HG03280 (cell line): Measurements from ENCODE around the gene WWOX.

Experiments used
- ATAC-seq: cut with Tn5 transposase; IDR thresholded peaks from one replicate; pipeline ENCODE4 v1.9.1; 2021; ENCODE audit warnings: mild to moderate bottlenecking, moderate library complexity; ENCODE audit not compliant: unreplicated experiment

WWOX gene

DNA sequence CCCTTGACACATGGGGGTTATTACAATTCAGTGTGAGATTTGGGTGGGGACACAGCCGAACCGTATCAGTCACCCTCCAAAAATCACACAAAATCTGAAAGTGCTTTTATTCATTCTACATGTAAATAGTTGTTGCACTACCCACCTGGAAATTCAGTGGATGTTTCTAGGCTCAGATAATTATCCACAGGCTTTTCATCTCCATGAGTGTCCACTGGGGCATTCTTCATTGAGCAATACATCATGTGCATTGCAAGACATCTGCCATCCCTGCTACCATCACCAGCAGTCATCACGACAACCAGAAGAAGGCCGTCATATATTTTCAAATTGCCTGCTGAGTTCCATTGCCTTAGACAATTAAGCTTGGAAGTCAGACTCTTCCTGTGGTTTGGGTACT is 330.8 kb downstream of the WWOX start:
- no peak for ATAC-seq

DNA sequence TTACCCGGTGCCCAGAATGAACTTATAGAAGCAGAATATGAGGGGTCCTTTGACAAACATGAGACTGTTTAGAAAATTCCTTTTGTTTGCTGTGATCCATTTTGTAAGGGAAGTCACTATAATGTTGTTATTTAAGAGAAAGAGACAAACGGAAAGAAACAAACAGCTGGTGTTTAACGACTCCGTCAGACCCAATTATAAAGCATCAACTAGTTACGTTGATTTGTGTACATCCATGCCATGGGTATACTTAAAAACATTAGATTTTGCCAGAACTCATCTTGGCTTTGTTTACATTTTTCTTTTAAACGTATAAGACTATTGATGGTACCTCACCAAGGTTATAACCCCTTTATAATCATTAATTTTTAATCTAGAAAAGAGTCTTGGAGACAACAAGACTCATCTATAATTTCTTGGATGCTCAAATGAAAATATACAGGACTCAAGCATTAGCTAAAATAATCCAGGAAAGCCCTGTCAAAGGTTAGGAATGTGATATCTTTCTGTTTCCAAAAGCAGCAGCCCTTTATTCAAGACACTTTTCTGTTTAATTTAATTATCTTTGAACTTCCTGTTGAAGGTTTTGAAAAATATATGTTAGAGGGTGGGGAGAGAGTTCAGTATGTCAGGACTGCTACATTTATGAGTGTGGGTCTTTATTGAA is 331.7 kb downstream of the WWOX start:
- no peak for ATAC-seq

DNA sequence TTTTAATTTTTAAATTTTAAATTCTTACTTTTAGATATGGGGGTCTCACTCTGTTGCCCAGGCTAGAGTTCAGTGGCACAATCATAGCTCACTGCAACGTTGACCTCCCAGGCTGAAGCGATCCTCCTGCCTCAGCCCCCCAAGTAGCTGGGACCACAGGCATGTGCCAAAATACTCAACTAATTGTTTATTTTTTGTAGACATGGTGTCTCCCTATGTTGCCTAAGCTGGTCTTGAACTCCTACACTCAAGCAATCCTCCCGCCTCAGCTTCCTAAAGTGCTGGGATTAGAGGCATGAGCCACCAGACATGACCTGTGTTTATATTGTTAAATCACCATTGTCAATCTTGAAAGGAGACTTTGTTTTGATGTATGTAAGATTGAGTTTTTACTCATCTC is 332.2 kb downstream of the WWOX start:
- ATAC-seq = no peak

DNA sequence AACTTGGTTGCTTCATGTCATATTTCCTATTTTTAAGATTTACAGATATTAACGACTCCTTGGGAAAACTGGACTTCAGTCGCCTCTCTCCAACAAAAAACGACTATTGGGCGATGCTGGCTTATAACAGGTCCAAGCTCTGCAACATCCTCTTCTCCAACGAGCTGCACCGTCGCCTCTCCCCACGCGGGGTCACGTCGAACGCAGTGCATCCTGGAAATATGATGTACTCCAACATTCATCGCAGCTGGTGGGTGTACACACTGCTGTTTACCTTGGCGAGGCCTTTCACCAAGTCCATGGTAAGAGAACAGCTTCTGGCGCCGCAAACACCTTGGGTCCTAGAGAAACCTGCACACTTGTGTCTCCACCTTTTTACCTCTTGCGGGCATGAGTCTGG is 333.0 kb downstream of the WWOX start:
- no peak for ATAC-seq

DNA sequence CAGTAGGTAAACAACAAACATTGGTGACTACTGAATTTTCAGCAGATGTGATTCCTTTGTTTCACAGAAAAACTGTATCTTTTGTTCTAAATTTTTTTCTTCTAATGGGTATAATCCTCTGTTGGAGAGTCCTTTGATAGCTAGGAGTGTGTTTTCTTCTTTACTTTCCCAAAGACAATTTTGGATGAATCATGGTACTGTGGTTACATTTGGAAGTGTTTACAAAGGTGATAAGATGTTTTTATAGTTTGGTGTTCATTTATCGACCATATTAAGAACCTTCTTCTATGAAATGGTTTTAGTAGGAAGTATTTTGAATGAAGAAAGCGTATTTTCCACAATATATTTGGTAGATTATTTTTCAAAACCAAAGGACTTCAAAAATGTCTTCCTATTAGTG is 333.7 kb downstream of the WWOX start:
- ATAC-seq = no peak

DNA sequence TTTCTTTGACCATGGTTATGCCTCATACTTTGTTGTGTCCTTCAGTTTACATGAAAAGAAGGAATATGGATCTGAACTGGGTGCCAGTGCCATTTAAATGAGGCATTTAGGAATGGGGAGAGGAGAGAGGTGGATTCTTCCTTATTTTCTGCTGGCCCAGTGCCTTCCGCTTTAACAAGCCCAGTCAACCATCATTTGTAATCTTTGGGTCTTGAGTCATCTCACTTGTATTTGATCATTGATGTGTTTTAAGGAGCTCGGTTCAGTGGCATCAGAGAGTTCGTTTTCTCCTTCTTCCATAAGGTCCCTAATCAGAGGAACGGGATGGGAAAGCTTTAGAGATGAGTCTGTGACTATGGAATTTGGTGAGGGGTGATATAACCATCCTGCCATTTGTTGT is 334.9 kb downstream of the WWOX start:
- no peak for ATAC-seq

DNA sequence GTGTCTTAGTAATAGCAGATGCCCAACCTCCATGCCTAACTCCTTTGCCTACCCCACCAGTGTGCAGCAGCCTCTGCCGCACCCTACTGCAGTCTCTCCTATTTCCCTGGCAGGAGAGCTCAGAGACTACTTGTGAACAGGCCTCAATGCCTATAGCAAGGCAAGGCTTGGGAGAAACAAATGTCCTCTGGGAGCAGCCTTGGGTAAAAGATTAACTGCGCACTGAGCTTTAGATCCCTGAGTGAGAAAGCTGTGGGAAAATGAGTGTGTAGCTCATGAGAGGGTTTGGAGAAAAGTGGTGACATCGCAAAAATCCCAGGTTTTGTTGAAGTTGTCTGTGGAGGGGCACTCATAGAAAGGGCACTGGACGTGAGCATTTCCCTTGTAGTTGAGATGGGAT is 335.8 kb downstream of the WWOX start:
- ATAC-seq = no peak

DNA sequence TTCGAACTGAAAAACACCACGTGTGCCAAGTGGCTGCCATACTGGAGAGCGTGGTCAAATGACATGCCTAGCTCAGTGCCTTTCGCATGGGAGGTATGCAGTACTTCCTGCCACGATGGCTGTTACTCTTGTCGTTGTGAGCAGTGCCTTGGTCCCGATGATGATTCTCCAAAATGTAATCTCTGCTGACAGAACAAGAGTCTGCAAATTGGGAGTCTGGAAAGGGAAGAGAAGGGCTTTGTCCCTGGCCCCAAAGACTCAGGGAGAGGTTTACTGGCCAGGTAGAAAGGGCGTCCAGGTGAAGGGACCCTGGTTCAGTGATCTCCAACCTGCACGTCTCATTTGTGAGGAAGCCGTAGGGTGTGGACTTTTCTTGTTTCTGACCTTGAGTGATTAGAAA is 336.6 kb downstream of the WWOX start:
- no peak for ATAC-seq

DNA sequence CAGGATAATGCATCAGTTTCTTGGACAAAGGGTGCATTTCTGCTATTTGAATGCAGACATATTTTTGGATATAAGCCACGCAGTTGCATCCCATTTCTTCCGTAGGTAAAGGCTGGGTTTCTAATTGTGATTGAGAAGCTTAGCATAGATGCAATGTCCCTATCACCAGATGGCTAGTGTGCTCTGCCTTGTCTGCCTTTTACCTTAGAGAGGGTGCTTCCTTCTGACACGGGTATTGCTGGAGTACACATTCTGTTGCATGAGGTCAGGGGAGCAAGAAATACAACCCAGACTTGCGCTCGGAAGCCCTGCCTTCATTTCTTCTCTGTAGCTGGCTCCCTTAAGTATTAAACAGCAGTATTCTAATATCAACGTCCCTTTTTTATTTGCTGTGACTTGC is 337.4 kb downstream of the WWOX start:
- ATAC-seq = no peak

DNA sequence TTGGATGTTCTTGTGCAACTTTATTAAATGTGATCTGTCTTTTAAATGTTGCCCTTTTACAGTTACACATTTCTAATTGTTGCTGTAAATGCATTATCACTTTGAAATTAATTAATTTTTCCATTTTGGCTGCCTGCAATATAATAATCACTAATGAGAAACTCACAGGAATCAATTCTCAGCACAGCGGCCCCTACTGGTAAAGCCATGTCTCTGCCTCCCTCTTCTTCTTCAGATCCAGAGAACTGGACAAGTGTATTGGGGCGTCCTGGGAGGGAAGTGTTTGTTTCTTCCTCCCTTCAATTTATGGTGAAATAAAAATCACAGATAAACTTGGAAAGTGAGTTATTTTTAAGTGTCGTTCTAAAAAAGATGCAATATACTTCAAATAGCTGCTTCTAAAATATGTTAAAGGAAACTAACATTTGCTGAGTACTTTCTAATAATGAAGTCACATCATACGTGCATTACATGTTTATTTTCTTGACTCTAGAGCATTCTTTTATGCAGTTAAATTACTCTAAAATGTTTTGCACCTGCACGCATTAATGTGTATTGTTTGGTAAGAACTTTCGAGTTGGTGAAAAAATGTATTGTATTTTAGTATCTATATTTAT is 338.0 kb downstream of the WWOX start:
- ATAC-seq = no peak

DNA sequence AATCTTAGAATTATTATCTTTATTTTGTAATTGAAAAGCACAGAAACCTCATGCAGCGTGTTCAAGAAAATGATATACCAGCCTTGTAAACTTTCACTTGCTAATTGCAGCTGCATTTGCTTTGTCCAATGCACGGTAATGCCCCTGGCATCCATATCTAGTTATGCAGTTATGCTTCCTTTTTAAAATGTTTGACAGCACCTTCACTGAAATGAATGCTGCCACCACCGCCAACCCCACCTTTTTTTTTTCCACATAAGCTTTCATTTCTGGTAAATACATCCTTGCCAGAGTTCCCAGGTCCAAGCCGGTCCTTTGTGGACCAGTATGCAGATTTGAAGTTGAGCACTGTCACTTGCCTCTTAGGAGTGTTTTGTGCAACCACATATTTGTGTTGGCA is 338.8 kb downstream of the WWOX start:
- no peak for ATAC-seq

DNA sequence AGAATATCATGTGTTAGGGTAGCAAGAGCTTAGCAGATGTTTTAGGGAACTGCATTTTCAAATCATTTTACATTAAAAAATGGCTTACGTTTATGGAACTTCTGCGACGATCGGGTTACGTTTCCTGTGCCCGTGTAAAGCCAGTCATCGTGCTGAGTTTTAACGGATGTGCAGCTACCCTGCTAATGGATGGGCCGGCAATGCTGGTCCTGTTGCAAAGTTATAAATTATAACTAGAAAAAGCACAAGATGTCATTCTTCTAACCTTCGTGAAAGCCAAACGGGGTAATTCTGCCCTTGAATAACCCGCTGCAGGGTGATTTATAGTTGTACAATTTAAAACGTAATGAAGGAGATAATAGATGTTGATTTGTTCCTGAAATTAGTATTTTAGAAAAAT is 339.2 kb downstream of the WWOX start:
- no peak for ATAC-seq

DNA sequence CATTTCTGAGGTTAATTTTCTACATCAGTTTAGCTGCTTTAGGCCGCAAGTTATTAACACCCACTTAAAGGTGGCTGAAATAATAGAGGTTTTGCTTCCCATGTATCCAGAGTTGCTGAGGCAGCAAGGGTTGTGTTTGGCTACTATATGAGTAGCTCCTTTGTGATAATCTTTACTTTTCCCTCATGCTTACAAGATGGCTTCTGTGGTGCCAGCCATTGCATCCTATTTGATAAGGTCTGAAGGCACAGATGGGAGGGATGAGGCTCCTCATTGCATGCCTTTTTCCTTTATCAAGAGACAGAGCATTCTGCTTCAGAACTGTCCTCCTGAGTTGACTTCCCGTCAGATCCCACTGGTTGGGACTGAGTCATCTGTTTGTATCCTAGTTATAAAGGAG is 340.2 kb downstream of the WWOX start:
- no peak for ATAC-seq

DNA sequence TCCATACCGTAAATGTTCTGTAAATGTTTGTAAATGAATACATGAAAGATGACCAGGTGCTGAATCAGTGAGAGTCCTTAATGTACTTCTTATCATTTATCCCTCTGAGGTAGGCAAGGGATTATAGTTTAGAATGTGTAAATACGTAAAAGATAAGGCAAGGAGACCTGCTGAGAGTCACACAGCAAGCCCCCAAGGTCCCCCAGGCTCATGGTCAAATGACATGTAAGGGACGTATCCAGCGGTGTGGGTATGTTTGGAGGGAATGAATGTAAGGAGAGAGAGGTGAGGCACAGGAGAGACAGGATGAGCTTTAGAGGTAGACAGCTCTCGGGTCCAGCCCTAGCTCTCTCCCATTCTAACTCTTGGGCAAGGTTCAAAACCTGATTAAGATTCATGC is 341.8 kb downstream of the WWOX start:
- ATAC-seq = no peak

DNA sequence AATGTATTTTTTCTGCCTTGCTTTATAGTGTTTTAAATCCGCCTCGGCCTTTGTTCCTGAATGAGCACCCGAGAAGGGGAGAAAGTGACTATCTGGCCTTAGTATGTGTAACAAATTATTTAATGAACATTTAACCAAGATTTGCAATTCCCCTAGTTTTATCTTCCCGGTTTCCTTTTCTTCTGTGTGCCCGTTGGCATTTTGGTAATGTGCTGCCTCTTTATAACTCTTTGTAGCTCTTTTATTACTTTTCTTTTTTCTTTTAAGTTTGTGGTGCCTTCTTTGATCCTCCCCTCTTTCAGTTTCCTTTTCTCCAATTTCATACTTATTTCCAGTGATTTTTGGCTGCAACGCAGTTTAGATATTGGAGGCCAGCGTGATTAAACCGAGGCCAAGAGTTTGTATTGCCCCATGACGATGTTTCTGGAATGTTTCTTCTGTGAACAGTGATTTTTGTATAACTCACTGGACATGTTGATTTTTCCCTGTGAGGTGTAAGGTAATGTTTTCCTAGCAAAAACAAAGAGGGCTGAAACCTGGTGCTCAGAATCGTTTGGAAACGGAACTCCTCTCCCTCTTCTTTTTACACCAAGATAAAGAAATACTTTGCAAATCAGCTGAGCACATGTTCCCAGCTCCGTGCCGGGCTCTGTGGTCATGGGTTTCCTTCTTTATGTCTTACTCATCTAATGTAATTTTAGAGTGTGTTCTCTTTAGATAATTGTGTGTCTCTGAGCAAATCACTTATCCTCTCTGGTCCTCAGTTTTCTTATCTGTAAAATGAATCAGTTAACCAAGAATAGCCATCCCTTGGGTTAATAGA is 344.3 kb downstream of the WWOX start:
- ATAC-seq = no peak

DNA sequence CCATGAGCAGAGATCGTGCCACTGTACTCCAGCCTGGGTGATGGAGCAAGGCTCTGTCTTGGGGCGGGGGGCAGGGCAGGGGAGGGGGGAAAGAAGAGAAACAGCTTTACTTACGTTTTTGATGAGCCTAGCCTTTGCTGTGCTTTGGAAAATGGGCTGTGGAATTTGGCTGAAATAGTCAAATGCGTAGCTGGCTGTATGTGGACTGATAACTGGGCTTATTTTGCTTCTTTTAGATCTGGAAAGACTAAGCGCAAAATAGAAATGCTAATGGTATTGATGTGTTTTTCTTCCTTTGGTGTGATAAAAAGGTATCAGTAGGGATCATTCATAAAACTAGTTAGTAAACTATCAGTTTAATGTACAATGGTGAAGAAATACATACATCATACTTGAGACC is 346.4 kb downstream of the WWOX start:
- no peak for ATAC-seq

DNA sequence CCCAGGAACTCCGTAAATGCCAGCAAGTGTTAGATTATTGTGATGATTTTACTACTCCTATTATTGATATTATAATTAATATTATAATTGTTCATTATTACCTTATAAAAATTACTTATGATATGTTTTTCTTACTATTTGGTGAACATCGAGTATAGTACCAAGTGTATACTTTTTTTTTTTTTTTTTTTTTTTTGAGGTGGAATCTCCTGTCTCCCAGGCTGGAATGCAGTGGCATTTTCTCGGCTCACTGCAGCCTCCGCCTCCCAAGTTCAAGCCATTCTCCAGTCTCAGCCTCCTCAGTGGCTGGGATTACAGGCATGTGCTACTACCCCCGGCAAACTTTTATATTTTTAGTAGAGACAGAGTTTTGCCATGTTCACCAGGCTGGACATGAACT is 347.0 kb downstream of the WWOX start:
- no peak for ATAC-seq

DNA sequence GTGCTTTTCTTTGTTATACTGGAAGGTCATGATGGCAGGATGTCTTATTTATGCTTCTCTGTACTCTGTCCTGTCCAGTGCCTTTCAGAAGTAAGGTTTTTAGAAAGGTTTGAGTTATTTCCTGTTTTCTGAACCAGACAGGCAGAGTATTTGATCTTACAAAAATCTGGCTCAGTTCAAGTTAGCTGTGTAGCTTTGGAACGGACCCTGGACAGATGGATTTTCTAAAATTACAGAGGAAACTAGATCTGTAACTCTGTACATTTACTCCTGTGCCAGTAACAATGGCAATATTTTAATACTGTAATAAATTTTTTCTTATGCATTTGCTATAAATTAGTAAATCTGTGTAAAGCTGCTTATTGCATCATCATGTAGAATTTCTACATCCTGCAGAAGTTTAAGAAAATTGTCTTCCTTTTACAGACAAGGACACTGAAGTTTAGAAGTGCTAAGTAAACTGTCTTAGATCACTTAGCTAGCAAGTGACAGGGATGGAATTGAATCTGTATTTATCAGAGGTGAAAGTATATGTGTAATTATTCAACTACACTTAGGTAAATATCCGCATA is 347.6 kb downstream of the WWOX start:
- no peak for ATAC-seq

DNA sequence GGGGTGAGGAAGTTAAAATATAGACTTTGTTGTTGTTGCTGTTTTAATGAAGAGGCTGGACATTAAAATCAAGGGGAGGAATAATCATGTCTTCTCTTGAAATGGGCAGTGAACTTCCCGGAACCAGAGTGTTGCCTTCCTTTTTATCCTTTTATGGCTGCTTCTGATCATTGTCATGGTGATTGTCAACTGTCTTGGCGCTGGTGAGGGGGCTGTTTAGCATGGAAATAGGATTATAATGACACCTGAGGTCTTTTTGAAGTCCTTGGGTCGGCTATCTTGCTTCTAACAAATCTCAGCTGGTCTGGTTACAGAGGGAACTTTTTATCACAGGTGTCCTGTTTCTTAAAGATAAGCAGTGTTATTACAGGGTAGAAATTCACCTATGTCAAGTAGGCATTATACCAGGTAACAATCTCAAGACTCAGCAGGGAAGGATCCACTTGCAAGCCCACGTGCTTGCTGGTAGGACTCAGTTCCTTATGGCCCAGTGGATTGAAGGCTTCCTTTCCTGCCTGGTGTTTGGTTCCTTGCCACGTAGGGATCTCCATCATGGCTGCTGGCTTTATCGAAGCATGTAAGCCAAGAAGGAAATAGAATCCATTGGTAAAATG is 349.3 kb downstream of the WWOX start:
- no peak for ATAC-seq

DNA sequence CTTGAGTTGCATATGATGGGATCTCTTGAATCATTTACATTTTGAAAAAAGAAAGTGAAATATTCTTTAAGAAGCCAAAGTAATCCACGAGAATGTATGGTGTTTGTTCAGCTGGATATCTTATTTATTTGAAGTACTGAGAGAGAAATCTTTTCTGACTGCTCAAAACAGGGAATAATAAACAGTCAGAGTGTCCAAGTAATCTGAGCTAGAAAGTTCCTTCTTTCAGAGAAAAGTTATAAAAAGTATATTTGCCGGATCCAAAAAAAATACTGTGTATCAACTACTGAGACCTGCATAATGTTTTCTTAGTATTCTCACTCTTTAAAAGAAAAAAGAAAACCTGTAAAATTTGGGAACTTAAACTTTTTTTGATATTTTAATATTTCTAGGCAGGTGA is 350.8 kb downstream of the WWOX start:
- ATAC-seq = no peak

DNA sequence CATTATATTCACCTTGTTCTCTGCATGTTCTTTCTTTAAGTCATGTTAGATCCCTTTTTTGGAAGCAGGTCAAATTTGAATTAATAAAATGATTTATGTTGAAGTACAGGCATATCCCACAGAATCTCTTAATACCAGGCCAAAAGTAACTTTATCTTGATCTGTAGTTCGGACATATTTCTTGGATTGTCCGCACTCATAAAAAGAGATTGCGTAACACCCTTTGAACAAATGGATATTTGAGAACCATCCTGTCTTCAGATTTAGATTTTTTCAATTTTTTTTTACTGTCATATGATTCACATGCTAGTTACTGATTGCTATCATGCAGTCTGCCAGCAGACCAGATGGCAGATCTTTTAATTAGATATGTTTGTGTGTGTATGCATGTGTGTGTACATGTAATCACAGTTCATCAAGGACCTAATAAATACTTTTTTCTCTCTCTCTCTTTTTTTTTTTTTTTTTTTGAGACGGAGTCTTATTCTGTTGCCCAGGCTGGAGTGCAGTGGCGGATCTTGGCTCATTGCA is 352.6 kb downstream of the WWOX start:
- ATAC-seq = no peak
